HepG2 (cell line): ENCODE results near the gene NT5DC4. TPM values are rescaled to one million over a fixed set of nuclear protein-coding genes. Genes with fewer than 3 reads are reported as not detected.
A peak's percentile ranks its signal among the peaks of the same experiment; 100 is the strongest.

Experiments
- CREB3 ChIP-seq: sonication (generic); formaldehyde crosslinking; IDR thresholded peaks from 2 replicates; pipeline ENCODE4 v1.5.0; 2020; ENCODE audit warnings: missing genetic modification reagents
- EEA1 ChIP-seq: sonication (generic); formaldehyde crosslinking; IDR thresholded peaks from 2 replicates; pipeline ENCODE4 v1.5.1; 2020; ENCODE audit warnings: mild to moderate bottlenecking, missing genetic modification reagents, borderline replicate concordance
- ELF1 ChIP-seq: sonication (generic); formaldehyde crosslinking; IDR thresholded peaks from 2 replicates; pipeline ENCODE4 v1.4.0; 2020; ENCODE audit warnings: missing genetic modification reagents
- ETV5 ChIP-seq: IDR thresholded peaks from 2 replicates; pipeline ENCODE4 v1.6.1; 2018; ENCODE audit warnings: missing biosample characterization, missing genetic modification reagents, inconsistent platforms, borderline replicate concordance
- ISL2 ChIP-seq: sonication (generic); formaldehyde crosslinking; IDR thresholded peaks from 2 replicates; pipeline ENCODE4 v1.5.0; 2020; ENCODE audit warnings: missing genetic modification reagents
- KMT2A ChIP-seq: sonication (generic); formaldehyde crosslinking; IDR thresholded peaks from 2 replicates; pipeline ENCODE4 v1.4.0; 2020; ENCODE audit warnings: missing genetic modification reagents
- NFIC ChIP-seq: IDR thresholded peaks from 2 replicates; pipeline ENCODE4 v1.6.1; 2012; ENCODE audit warnings: mild to moderate bottlenecking, low read length, inconsistent platforms
- SAFB2 ChIP-seq: sonication (generic); formaldehyde crosslinking; IDR thresholded peaks from 2 replicates; pipeline ENCODE4 v1.5.1; 2020; ENCODE audit warnings: missing genetic modification reagents, low read depth, mild to moderate bottlenecking, borderline replicate concordance
- SKIL ChIP-seq: sonication (generic); formaldehyde crosslinking; IDR thresholded peaks from 2 replicates; pipeline ENCODE4 v1.8.0; 2022; ENCODE audit warnings: missing genetic modification reagents, mild to moderate bottlenecking, moderate library complexity, borderline replicate concordance
- TBL1XR1 ChIP-seq: fragments of 150-350 bp; IDR thresholded peaks from 2 replicates; pipeline ENCODE4 v1.6.1; 2014; ENCODE audit warnings: borderline replicate concordance, low read length; ENCODE audit not compliant: partially characterized antibody
- ZBTB14 ChIP-seq: sonication (generic); formaldehyde crosslinking; IDR thresholded peaks from 2 replicates; pipeline ENCODE4 v1.4.0; 2020; ENCODE audit warnings: missing genetic modification reagents
- ZFP82 ChIP-seq: sonication (generic); formaldehyde crosslinking; IDR thresholded peaks from 2 replicates; pipeline ENCODE4 v1.5.1; 2020; ENCODE audit warnings: mild to moderate bottlenecking, missing genetic modification reagents, borderline replicate concordance
- ZGPAT ChIP-seq: IDR thresholded peaks from 2 replicates; pipeline ENCODE4 v1.6.1; 2016; ENCODE audit warnings: mild to moderate bottlenecking
- ZNF124 ChIP-seq: sonication (generic); formaldehyde crosslinking; IDR thresholded peaks from 2 replicates; pipeline ENCODE4 v1.4.0; 2020; ENCODE audit warnings: missing genetic modification reagents
- ZNF350 ChIP-seq: sonication (generic); formaldehyde crosslinking; IDR thresholded peaks from 2 replicates; pipeline ENCODE4 v1.4.0; 2020; ENCODE audit warnings: mild to moderate bottlenecking, low read depth, missing genetic modification reagents, borderline replicate concordance
- ZNF557 ChIP-seq: sonication (generic); formaldehyde crosslinking; IDR thresholded peaks from 2 replicates; pipeline ENCODE4 v1.4.0; 2020; ENCODE audit warnings: missing genetic modification reagents
- ZNF569 ChIP-seq: sonication (generic); formaldehyde crosslinking; IDR thresholded peaks from 2 replicates; pipeline ENCODE4 v1.5.0; 2020; ENCODE audit warnings: mild to moderate bottlenecking, missing genetic modification reagents, moderate library complexity, borderline replicate concordance
- polyA plus RNA-seq, 8 experiments: library from polyadenylated mRNA; depleted of rRNA in 3 of 8; stranded (reverse) in 7 of 8; unstranded in 1 of 8; fragments of >200 nt; fragmentation: Illumina TruSeq in 4 of 8; extraction: Trizol in 4 of 8; gene quantifications; 2 replicates each; pipeline versions ENCODE4 v1.2.1 to v1.2.3, GENCODE V29; 2011 to 2016; ENCODE audit warnings: low read depth in 4 of 8, missing spikeins in 1 of 8, mixed read lengths in 1 of 8; ENCODE audit not compliant: insufficient read depth in 1 of 8
- total RNA-seq, 5 experiments: library from RNA; depleted of rRNA; stranded (reverse); fragments of >200 nt; fragmentation: Illumina TruSeq; extraction: Trizol; gene quantifications; 2 replicates each; pipeline ENCODE4 v1.2.3, GENCODE V29; 2016; ENCODE audit warnings: low read depth in 1 of 5
- TF ChIP-seq, protein P1 (sequence below): IDR thresholded peaks from 2 replicates; pipeline ENCODE4 v1.6.1; 2018; ENCODE audit warnings: missing genetic modification reagents, mild to moderate bottlenecking, missing compliant biosample characterization
- TF ChIP-seq, protein P2 (sequence below): sonication (generic); formaldehyde crosslinking; IDR thresholded peaks from 2 replicates; pipeline ENCODE4 v1.4.0; 2020; ENCODE audit warnings: missing genetic modification reagents, borderline replicate concordance

Gene NT5DC4
- total and polyA plus RNA-seq, 2 of the 13 experiments (the other 11 are each of a cell fraction or from before 2014, with no cell fraction given): 0.04 to 4.2 TPM

- TF ChIP-seq ZGPAT (no peak), ZNF350 (CRISPR knock-in tag) (no peak), ISL2 (no peak), ELF1 (CRISPR knock-in tag) (peak; percentile 67), ZNF569 (CRISPR knock-in tag) (no peak), TBL1XR1 (no peak), ZFP82 (CRISPR knock-in tag) (no peak), NFIC (no peak; the same call in 1 of the 2 replicates), CREB3 (CRISPR knock-in tag) (no peak), ZBTB14 (CRISPR knock-in tag) (no peak), ETV5 (peak; percentile 45; the same call in 1 of the 2 replicates), SAFB2 (no peak), SKIL (CRISPR knock-in tag) (no peak), ZNF124 (CRISPR knock-in tag) (no peak), ZNF557 (CRISPR knock-in tag) (no peak), EEA1 (CRISPR knock-in tag) (no peak), KMT2A (CRISPR knock-in tag) (no peak)
- TF ChIP-seq, protein P1, sequence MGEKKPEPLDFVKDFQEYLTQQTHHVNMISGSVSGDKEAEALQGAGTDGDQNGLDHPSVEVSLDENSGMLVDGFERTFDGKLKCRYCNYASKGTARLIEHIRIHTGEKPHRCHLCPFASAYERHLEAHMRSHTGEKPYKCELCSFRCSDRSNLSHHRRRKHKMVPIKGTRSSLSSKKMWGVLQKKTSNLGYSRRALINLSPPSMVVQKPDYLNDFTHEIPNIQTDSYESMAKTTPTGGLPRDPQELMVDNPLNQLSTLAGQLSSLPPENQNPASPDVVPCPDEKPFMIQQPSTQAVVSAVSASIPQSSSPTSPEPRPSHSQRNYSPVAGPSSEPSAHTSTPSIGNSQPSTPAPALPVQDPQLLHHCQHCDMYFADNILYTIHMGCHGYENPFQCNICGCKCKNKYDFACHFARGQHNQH: no peak
- TF ChIP-seq, protein P2, sequence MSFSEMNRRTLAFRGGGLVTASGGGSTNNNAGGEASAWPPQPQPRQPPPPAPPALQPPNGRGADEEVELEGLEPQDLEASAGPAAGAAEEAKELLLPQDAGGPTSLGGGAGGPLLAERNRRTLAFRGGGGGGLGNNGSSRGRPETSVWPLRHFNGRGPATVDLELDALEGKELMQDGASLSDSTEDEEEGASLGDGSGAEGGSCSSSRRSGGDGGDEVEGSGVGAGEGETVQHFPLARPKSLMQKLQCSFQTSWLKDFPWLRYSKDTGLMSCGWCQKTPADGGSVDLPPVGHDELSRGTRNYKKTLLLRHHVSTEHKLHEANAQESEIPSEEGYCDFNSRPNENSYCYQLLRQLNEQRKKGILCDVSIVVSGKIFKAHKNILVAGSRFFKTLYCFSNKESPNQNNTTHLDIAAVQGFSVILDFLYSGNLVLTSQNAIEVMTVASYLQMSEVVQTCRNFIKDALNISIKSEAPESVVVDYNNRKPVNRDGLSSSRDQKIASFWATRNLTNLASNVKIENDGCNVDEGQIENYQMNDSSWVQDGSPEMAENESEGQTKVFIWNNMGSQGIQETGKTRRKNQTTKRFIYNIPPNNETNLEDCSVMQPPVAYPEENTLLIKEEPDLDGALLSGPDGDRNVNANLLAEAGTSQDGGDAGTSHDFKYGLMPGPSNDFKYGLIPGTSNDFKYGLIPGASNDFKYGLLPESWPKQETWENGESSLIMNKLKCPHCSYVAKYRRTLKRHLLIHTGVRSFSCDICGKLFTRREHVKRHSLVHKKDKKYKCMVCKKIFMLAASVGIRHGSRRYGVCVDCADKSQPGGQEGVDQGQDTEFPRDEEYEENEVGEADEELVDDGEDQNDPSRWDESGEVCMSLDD (CRISPR knock-in tag): no peak
These were observed 37.0 kb upstream of the NT5DC4 start (continued) for GRCh38 chr2:112683550-112684414.
